ENCODE data around the gene TSC1. TPM values are rescaled to one million over a fixed set of nuclear protein-coding genes. Genes with fewer than 3 reads are reported as not detected.

The TSC1 gene
- total and polyA plus RNA-seq, 10 of the 15 experiments (the other 5 are each of a cell fraction or from before 2014, with no cell fraction given) = 4.0 to 48.0 (median 14.9) TPM

DNA sequence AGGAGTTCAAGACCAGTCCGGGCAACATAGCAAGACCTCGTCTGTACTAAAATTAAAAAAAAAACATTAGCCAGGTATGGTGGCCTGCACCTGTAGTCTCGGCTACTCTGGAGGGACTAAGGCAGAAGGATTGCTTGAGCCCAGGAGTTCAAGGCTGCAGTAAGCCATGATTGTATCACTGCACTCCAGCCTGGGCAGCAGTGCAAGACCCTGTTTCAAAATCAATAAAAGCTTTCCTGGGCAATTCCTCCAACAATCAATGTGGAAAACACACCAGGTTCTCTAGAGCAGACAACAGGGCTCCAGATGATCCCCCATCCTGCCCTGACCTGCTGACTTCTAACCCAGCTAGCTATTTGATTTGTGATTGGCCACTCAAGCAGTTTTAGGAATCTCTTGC lies 67.6 kb downstream of the TSC1 start:
- Histone ChIP-seq H3K27me3 (replicated peaks in 1 of 2; ENCODE audit: control insufficient read depth in 2 of 2, insufficient read depth in 2 of 2, low read length in 1 of 2) (0 out of 4 replicates have a peak, but pooled peaks cover 0 to 4% of the 10 kb centered on the region in 2 experiments), H4K20me1 (ENCODE audit: control insufficient read depth, insufficient read depth) (no peaks in the 10 kb centered on the region), H3K79me2 (ENCODE audit: control insufficient read depth, insufficient read depth, low read length) (no peaks in the 10 kb centered on the region), H3K36me3 (ENCODE audit: control insufficient read depth in 2 of 2, insufficient read depth in 2 of 2, low read length in 1 of 2) (no peaks in the 10 kb centered on the region), H3K9me3 (replicated peaks; ENCODE audit: control insufficient read depth, insufficient read depth, low read length) (no peaks in the 10 kb centered on the region), H3K4me2 (ENCODE audit: control insufficient read depth, insufficient read depth) (no peak overlapping the region), H3K27ac (ENCODE audit: control insufficient read depth, insufficient read depth) (no peak overlapping the region), H2AFZ (ENCODE audit: control insufficient read depth, low read depth, low read length) (no peak overlapping the region), H3K4me3 (no peak overlapping the region), H3K4me1 (ENCODE audit: control insufficient read depth, insufficient read depth, low read length) (no peaks in the 10 kb centered on the region), H3K9ac (ENCODE audit: control insufficient read depth, insufficient read depth, low read length) (no peak overlapping the region)
- intact Hi-C loops (cut with micrococcal nuclease; ENCODE audit: unreplicated experiment) (no loop called here), in situ Hi-C loops (cut with MboI) (no loop called here)
- no TSS peak for BruUV-seq (replicated peaks)
- ChIA-PET SMC1A (ENCODE audit: uncharacterized antibody, unreplicated experiment) (no interaction called here), RAD21 (ENCODE audit: unreplicated experiment) (no interaction called here), POLR2A (no interaction called here), CTCF (interaction anchor here (6.1 kb wide), 1 partner anchor 25 kb away, joined by 32 read pairs; no protein-coding TSS in a partner anchor)
- TF ChIP-seq, protein P1, sequence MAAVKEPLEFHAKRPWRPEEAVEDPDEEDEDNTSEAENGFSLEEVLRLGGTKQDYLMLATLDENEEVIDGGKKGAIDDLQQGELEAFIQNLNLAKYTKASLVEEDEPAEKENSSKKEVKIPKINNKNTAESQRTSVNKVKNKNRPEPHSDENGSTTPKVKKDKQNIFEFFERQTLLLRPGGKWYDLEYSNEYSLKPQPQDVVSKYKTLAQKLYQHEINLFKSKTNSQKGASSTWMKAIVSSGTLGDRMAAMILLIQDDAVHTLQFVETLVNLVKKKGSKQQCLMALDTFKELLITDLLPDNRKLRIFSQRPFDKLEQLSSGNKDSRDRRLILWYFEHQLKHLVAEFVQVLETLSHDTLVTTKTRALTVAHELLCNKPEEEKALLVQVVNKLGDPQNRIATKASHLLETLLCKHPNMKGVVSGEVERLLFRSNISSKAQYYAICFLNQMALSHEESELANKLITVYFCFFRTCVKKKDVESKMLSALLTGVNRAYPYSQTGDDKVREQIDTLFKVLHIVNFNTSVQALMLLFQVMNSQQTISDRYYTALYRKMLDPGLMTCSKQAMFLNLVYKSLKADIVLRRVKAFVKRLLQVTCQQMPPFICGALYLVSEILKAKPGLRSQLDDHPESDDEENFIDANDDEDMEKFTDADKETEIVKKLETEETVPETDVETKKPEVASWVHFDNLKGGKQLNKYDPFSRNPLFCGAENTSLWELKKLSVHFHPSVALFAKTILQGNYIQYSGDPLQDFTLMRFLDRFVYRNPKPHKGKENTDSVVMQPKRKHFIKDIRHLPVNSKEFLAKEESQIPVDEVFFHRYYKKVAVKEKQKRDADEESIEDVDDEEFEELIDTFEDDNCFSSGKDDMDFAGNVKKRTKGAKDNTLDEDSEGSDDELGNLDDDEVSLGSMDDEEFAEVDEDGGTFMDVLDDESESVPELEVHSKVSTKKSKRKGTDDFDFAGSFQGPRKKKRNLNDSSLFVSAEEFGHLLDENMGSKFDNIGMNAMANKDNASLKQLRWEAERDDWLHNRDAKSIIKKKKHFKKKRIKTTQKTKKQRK (IDR thresholded peaks at IDR 0.05; ENCODE audit: low read depth, low read length) = no peak
- TF ChIP-seq IKZF1 (conservative IDR thresholded peaks at IDR 0.05) (no peak), YY1 (IDR thresholded peaks at IDR 0.05; ENCODE audit: low read depth, low read length) (no peak), EED (IDR thresholded peaks at IDR 0.05; ENCODE audit: low read depth) (no peak), ZBTB33 (IDR thresholded peaks at IDR 0.05) (no peak)
- ATAC-seq (no peak), FAIRE-seq (no peak), DNase-seq (ENCODE audit: low read depth, low spot score) (no peak)
- 56% methylated on average over 3 of the region's 3 CpGs for WGBS (ENCODE audit: insufficient coverage, insufficient replicate concordance, low lambda C conversion rate, missing lambda C conversion rate)
